Epithelial cell of prostate (primary cell): Measurements from ENCODE around the gene IL1RAPL1.

Experiments
- DNase-seq: peaks from one replicate; pipeline ENCODE4 v3.0.0-alpha.2; 2011; ENCODE audit warnings: low read depth, low spot score
- H3K27ac ChIP-seq: fragments of 450-650 bp; 2 replicates; pipeline ENCODE4 v1.5.1; 2017; ENCODE audit warnings: mild to moderate bottlenecking

The IL1RAPL1 gene

GRCh38 chrX:28920153-28920943, 333.1 kb downstream of the IL1RAPL1 start:
- H3K27ac ChIP-seq: no peak overlapping the region
- no peak for DNase-seq

DNA sequence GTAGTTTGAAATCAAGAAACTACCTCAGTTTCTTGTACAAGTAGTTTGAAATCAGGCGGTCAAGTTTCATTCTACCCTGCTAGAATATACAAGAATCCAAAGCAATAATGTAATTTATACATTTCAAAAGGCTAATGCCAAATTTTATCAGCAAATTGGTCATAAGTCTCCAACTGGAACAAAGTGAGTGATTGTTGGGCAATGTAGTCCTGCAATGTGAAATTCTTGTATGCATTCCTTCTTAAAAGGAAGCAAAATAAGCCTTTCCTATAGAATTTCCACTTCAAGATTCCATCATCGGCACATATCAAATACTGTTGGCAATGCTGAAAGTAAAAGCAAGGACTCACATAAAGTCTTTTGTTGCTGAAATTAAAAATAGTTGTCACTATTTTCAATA, 334.9 kb downstream of the IL1RAPL1 start:
- no peak overlapping the region for H3K27ac ChIP-seq
- no peak for DNase-seq

- DNase-seq: no peak
- H3K27ac ChIP-seq: no peak overlapping the region
These were observed 359.6 kb downstream of the IL1RAPL1 start for GRCh38 chrX:28946846-28947245.

GRCh38 chrX:28960063-28960462, 372.8 kb downstream of the IL1RAPL1 start:
- DNase-seq: no peak
- H3K27ac ChIP-seq: no peak overlapping the region

DNA sequence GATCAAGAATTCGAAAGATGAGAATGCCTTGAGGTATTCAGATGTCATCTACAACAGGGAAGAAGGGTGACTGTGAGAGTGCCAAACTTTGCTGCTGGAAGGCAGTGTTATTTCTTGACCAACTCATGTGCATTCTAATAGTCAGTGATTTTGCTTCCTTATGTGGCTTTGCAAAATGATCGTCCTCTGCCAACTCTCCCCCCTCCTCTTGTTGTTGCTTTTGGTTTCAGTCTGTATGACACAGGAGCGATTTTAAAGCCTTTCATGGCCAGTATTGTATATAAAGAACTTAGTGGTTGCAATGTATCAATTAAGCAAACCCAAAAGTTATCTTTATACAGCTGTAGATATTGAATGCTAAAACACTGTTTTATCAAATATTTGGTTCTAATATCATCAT, 379.1 kb downstream of the IL1RAPL1 start:
- H3K27ac ChIP-seq: no peak overlapping the region
- no peak for DNase-seq

GRCh38 chrX:28969126-28969525, 381.9 kb downstream of the IL1RAPL1 start:
- DNase-seq: no peak
- H3K27ac ChIP-seq: no peak overlapping the region

- no peak overlapping the region for H3K27ac ChIP-seq
- no peak for DNase-seq
These were observed 392.6 kb downstream of the IL1RAPL1 start for GRCh38 chrX:28979877-28980276.

GRCh38 chrX:28981952-28982351, 394.7 kb downstream of the IL1RAPL1 start:
- DNase-seq: no peak
- no peak overlapping the region for H3K27ac ChIP-seq

DNA sequence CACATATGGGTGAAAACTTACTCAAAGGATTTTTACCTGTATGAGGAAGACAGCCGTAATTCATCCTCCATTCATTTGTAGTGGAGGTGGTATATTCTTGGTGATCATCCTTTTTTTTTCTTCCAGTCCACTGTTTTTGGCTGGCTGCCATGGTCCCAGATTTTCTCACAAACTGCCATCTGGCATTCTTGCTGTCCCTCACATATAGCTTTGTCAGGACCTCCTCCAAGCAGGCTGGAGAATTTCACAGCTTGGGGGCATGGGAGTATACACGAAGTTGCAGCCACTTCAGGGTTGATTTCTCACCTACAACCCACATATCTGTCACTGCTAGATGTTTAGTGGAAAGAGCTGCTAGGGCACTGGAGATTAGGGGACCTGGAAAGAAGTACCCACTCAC, 401.0 kb downstream of the IL1RAPL1 start:
- no peak overlapping the region for H3K27ac ChIP-seq
- DNase-seq: no peak

DNA sequence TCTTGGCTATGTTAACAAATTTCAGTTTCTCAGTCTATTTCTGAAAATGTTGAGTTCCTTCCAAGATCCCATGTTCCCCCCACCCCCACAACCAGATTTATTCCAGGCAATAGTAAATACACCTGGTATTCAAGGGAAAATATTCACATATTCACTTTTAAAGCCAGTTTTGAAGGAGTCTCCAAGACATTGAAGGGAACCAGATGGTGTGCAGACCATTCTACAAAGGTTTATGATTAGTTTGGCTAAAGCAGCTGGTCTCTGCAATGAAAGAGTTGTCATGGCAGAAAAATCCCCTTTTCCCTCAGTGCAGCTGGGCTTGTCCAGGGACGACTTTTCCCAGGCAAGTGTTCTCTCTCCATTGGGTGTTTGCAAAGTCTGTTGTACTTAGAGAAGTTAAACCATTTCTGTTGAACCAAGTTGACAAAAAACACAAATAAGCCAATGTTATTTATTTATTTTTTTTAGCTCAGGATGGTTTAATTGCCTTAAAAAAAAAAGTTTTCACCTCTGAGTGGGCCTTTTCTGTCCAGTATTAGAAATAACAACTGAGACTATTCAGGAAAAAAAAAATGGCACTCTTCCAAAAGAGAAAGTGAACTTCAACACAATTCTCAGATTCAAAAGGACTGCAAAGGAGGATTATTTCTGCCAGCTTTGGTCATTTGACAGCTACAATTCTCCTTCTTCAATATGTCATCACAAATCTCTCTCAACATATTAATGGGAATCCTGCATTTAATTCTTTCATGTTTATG, 410.6 kb downstream of the IL1RAPL1 start:
- H3K27ac ChIP-seq: no peak overlapping the region
- no peak for DNase-seq

- no peak for DNase-seq
- no peak overlapping the region for H3K27ac ChIP-seq
These were observed 411.4 kb downstream of the IL1RAPL1 start for GRCh38 chrX:28998609-28999135.

DNA sequence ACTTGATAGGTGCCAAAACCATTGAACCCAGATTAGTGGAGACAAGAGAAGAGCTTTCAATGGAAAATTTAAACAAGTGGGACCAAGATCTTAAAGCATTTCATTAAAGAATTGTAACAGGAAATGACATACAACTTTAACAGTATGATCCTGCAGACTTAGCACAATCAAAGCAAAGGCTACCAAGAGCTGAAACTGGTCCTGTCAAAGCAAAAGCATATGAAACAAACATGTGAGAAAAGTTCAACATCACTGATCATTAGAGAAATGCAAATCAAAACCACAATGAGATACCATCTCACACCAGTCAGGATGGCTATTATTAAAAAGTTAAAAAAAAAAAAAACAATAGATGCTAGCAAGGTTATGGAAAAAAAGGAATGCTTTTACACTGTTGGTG, 425.6 kb downstream of the IL1RAPL1 start:
- no peak overlapping the region for H3K27ac ChIP-seq
- no peak for DNase-seq

GRCh38 chrX:29023207-29023606, 436.0 kb downstream of the IL1RAPL1 start:
- no peak overlapping the region for H3K27ac ChIP-seq
- DNase-seq: no peak

DNA sequence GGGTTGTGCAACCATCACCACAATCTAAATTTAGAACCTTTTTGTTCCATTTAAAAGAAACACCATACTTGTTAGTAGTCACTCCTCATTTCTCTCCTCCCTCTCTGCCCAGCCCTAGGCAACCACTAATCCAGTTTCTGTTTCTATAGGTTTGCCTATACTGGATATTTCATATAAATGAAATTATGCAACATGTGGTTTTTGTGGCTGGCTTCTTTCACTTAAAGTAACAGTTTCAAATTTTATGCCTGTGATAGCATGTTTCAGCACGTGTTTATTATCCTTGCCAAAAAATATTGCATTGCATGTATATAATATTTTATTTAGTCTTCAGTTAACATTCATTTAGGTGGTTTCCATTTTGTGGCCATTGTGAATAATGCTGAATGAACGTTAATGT, 437.6 kb downstream of the IL1RAPL1 start:
- H3K27ac ChIP-seq: no peak overlapping the region
- DNase-seq: peak; percentile 12

DNA sequence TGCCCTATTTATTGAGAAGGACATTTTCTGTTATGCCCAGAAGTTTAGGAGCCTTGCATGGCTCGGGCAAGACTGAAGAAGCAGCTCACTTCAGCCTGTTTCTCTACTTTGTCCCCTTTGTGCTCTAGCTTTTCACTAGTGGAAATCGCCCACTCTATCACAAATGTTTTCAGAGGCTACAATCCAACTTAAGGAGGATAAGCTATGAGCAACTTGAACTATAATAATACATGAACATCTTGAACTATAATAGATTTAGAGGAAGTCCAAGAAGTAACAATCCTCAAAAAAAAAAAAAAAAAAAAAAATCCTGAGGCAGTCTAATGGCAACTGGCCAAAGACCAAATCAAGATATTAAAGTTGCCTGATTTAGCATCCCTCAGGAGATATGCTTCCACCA, 452.3 kb downstream of the IL1RAPL1 start:
- H3K27ac ChIP-seq: no peak overlapping the region
- DNase-seq: no peak

DNA sequence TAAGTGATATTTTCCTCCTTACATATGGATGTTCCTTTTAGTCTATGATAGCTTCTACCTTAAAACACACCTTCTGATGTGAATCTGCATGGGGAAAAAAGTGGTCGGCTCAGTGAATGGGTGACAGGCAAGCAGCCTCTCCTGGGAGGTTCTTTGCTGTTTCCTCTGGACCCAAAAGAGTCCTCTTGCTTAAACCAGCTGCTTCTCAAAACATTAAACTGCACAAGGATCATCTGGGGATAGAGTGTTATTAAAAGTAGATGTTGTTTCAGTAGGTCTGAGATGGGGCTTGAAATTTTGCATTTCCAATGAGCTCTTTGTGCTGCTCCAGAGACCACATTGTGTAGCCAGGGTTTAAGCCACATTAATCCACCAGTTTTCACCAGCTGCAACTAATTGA, 452.9 kb downstream of the IL1RAPL1 start:
- no peak for DNase-seq
- no peak overlapping the region for H3K27ac ChIP-seq

- no peak for DNase-seq
- no peak overlapping the region for H3K27ac ChIP-seq
These were observed 455.1 kb downstream of the IL1RAPL1 start for GRCh38 chrX:29042341-29042740.

DNA sequence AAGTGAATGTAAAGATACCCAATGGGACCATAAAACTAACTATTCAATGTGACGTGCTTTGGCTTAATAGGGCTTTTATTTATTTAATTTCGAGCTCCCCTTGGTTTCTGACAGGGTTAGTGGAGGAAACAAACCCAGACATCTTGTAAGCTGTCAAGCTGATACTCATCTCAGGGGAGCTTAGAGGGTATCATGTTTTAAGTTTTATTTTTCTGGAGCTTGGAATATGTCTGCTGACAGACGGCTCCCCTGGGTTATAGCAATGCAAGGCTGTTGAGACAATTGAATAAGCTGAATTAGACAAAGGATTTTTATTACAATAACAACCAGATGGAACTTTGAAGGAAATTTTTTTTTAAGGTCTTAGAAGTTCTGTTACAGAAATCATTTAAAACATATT, 456.5 kb downstream of the IL1RAPL1 start:
- DNase-seq: no peak
- no peak overlapping the region for H3K27ac ChIP-seq

- H3K27ac ChIP-seq: no peak overlapping the region
- DNase-seq: no peak
These were observed 457.4 kb downstream of the IL1RAPL1 start for GRCh38 chrX:29044423-29045184.

DNA sequence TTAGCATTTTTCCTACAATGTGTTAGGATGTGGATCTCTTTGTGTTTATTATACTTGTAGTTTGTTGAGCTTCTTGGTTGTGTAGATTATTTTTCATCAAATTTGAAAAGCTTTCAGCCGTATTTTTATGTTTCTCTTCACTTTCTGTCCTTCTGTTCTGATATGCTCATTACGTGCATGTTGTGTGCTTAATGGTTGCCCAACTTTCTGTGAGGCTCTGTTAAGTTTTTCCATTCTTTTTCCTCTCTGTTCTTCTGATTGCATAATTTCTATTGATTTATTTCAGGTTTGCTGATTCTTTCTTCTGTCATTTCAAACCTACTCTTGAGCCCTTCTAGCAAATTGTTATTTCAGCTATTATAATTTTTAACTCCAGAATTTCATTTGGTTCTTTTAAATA, 478.2 kb downstream of the IL1RAPL1 start:
- no peak overlapping the region for H3K27ac ChIP-seq

GRCh38 chrX:29066516-29066915, 479.3 kb downstream of the IL1RAPL1 start:
- no peak for DNase-seq
- H3K27ac ChIP-seq: no peak overlapping the region

More for the DNA sequence above, 478.2 kb downstream of the IL1RAPL1 start:
- no peak for DNase-seq
